ENCODE data around the gene UPK3A.

UPK3A gene

DNA sequence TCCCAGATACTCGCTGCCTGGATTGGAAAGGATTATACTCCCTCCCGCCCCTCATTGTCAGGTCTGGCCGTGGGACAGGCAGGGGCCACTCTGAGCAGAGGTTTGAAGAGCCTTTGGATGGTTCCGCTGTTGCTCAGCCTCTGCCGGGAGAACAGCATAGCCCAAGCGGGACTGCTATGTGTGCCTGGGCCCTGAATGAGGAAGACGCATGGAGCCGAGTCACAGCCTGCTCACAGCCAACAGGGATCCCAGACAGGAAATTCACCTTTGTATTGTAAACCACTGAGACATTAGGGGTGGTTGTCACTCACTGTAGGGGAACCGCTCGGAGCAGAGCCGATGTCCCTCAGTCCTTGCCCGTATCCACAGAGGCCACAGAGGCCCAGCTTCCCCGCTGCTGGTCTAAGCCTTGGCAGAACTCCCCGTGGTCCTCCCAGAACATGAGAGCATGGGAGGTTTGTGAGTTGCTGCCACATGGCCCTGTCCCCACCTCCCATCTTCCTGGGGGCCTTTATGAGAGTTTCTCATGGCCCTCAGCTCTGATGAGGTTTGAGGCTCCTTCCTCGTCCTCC, 14.3 kb downstream of the UPK3A start:
- Histone ChIP-seq H3K36me3 (ENCODE audit: insufficient read depth) (no peaks in the 10 kb centered on the region), H4K20me1 (ENCODE audit: insufficient read depth) (no peaks in the 10 kb centered on the region), H3K27ac (no peak overlapping the region), H3K4me1 (ENCODE audit: low read depth, poor library complexity, severe bottlenecking) (no peaks in the 10 kb centered on the region), H2AFZ (ENCODE audit: low read depth) (no peak overlapping the region), H3K4me2 (no peak overlapping the region), H3K9ac (no peak overlapping the region), H3K27me3 (ENCODE audit: insufficient read depth, low read depth) (peaks cover 7% of the 10 kb centered on the region; the same call in 1 of the 2 replicates), H3K4me3 (IDR thresholded peaks at IDR 0.05; ENCODE audit: insufficient read depth, low read depth, low read length) (no peak overlapping the region), H3K79me2 (ENCODE audit: insufficient read depth, low read depth) (no peaks in the 10 kb centered on the region)
- TF ChIP-seq, protein P1, sequence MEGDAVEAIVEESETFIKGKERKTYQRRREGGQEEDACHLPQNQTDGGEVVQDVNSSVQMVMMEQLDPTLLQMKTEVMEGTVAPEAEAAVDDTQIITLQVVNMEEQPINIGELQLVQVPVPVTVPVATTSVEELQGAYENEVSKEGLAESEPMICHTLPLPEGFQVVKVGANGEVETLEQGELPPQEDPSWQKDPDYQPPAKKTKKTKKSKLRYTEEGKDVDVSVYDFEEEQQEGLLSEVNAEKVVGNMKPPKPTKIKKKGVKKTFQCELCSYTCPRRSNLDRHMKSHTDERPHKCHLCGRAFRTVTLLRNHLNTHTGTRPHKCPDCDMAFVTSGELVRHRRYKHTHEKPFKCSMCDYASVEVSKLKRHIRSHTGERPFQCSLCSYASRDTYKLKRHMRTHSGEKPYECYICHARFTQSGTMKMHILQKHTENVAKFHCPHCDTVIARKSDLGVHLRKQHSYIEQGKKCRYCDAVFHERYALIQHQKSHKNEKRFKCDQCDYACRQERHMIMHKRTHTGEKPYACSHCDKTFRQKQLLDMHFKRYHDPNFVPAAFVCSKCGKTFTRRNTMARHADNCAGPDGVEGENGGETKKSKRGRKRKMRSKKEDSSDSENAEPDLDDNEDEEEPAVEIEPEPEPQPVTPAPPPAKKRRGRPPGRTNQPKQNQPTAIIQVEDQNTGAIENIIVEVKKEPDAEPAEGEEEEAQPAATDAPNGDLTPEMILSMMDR (conservative IDR thresholded peaks at IDR 0.05; ENCODE audit: low read depth, low read length), result no peak

GRCh38 chr22:45302751-45303150, 18.0 kb downstream of the UPK3A start:
- TF ChIP-seq, protein P1 (conservative IDR thresholded peaks at IDR 0.05; ENCODE audit: low read depth, low read length), result no peak
- no peak overlapping the region for H3K27ac ChIP-seq

DNA sequence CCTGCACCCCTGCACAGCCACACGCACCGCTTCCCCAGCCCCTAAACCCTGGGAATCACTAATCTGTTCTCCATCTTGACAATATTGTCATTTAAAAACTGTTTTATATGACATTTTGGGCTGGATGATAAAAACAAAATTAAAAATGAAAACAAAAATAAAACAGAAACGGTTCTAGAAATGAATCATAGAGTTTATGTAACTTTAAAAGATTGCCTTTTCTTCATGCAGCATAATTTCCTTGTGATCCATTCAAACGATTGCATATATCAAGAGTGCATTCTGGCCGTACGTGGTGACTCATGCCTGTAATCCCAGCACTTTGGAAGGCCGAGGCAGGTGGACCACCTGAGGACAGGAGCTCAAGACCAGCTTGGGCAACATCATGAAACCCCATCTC, 18.4 kb downstream of the UPK3A start:
- no peak overlapping the region for H3K9ac ChIP-seq
- H3K4me3 ChIP-seq (IDR thresholded peaks at IDR 0.05; ENCODE audit: insufficient read depth, low read depth, low read length), result no peak overlapping the region
- H3K27me3 ChIP-seq (ENCODE audit: insufficient read depth, low read depth), result peaks cover 2% of the 10 kb centered on the region; the same call in 1 of the 2 replicates
- no peaks in the 10 kb centered on the region for H4K20me1 ChIP-seq (ENCODE audit: insufficient read depth)
- H2AFZ ChIP-seq (ENCODE audit: low read depth), result no peak overlapping the region
- H3K27ac ChIP-seq, result no peak overlapping the region
- H3K4me2 ChIP-seq, result no peak overlapping the region
- TF ChIP-seq, protein P1 (conservative IDR thresholded peaks at IDR 0.05; ENCODE audit: low read depth, low read length), result no peak
- no peaks in the 10 kb centered on the region for H3K4me1 ChIP-seq (ENCODE audit: low read depth, poor library complexity, severe bottlenecking)
- H3K79me2 ChIP-seq (ENCODE audit: insufficient read depth, low read depth), result no peaks in the 10 kb centered on the region
- no peaks in the 10 kb centered on the region for H3K36me3 ChIP-seq (ENCODE audit: insufficient read depth)

More at GRCh38 chr22:45302751-45303150, 18.0 kb downstream of the UPK3A start:
- Histone ChIP-seq H3K4me1 (ENCODE audit: low read depth, poor library complexity, severe bottlenecking) (no peaks in the 10 kb centered on the region), H3K4me2 (no peak overlapping the region), H3K27me3 (ENCODE audit: insufficient read depth, low read depth) (peaks cover 2% of the 10 kb centered on the region; the same call in 1 of the 2 replicates), H3K4me3 (IDR thresholded peaks at IDR 0.05; ENCODE audit: insufficient read depth, low read depth, low read length) (no peak overlapping the region), H3K79me2 (ENCODE audit: insufficient read depth, low read depth) (no peaks in the 10 kb centered on the region), H4K20me1 (ENCODE audit: insufficient read depth) (no peaks in the 10 kb centered on the region), H3K9ac (no peak overlapping the region), H2AFZ (ENCODE audit: low read depth) (no peak overlapping the region), H3K36me3 (ENCODE audit: insufficient read depth) (no peaks in the 10 kb centered on the region)

- Histone ChIP-seq H3K27me3 (ENCODE audit: insufficient read depth, low read depth) (no peaks in the 10 kb centered on the region; the same call in 1 of the 2 replicates), H2AFZ (ENCODE audit: low read depth) (no peak overlapping the region), H3K79me2 (ENCODE audit: insufficient read depth, low read depth) (no peaks in the 10 kb centered on the region), H4K20me1 (ENCODE audit: insufficient read depth) (no peaks in the 10 kb centered on the region), H3K4me3 (IDR thresholded peaks at IDR 0.05; ENCODE audit: insufficient read depth, low read depth, low read length) (no peak overlapping the region), H3K4me1 (ENCODE audit: low read depth, poor library complexity, severe bottlenecking) (peaks cover 6% of the 10 kb centered on the region), H3K36me3 (ENCODE audit: insufficient read depth) (no peaks in the 10 kb centered on the region), H3K9ac (no peak overlapping the region), H3K27ac (no peak overlapping the region), H3K4me2 (no peak overlapping the region)
- TF ChIP-seq, protein P1 (conservative IDR thresholded peaks at IDR 0.05; ENCODE audit: low read depth, low read length), result no peak
Measured at GRCh38 chr22:45304971-45305370, 20.2 kb downstream of the UPK3A start.
